Panc1 (cell line): ENCODE data around the gene TFAM. TPM values are rescaled to one million over a fixed set of nuclear protein-coding genes. Genes with fewer than 3 reads are reported as not detected.
A peak's percentile ranks its signal among the peaks of the same experiment; 100 is the strongest.

ENCODE experiments used
- ATAC-seq: fragments of 200-7000 bp; cut with Tn5 transposase; 2 replicates; pipeline ENCODE4 v1.9.1; 2020; ENCODE audit warnings: mild to moderate bottlenecking, moderate library complexity
- BruUV-seq: library from RNA; stranded (reverse); fragments of 400-500 nt; replicated peaks from 2 replicates; lab custom pipeline; 2021; lab: Mats Ljungman, UMichigan
- CTCF ChIA-PET: fragments of 300-600 bp; sonication (Branson Sonifier 250); formaldehyde crosslinking; loops from one replicate; lab custom pipeline; 2022; ENCODE audit warnings: antibody characterized with exemption; lab: Charles Lee
- POLR2A ChIA-PET: fragments of 300-600 bp; sonication (Branson Sonifier 250); formaldehyde crosslinking; loops from one replicate; lab custom pipeline; 2022; ENCODE audit warnings: antibody characterized with exemption; lab: Charles Lee
- DNase-seq: peaks from one replicate; pipeline ENCODE4 v3.0.0-alpha.2; 2010; ENCODE audit warnings: low read depth, low spot score
- H3K27ac ChIP-seq: 2 replicates; pipeline ENCODE4 v1.5.1; 2011; ENCODE audit warnings: mild to moderate bottlenecking, low read length, inconsistent platforms
- H3K27me3 ChIP-seq: fragments of 200-500 bp; sonication (Bioruptor generic); 2 replicates; pipeline ENCODE4 v1.6.0; 2014; ENCODE audit warnings: low read length, inconsistent platforms; ENCODE audit not compliant: control insufficient read depth, insufficient read depth
- H3K36me3 ChIP-seq: fragments of 200-500 bp; sonication (Bioruptor generic); 2 replicates; pipeline ENCODE4 v1.5.1; 2014; ENCODE audit warnings: inconsistent platforms, mild to moderate bottlenecking, low read length, moderate library complexity; ENCODE audit not compliant: control insufficient read depth, insufficient read depth
- H3K4me1 ChIP-seq: 2 replicates; pipeline ENCODE4 v1.5.1; 2011; ENCODE audit warnings: inconsistent platforms, mild to moderate bottlenecking, low read length, moderate library complexity; ENCODE audit not compliant: control insufficient read depth, insufficient read depth
- H3K4me3 ChIP-seq, 2 experiments: 2 replicates each; pipeline ENCODE4 v1.5.1; 2011 to 2012; ENCODE audit warnings: low read depth in 2 of 2, low read length in 2 of 2, mild to moderate bottlenecking in 2 of 2, inconsistent platforms in 1 of 2, moderate library complexity in 1 of 2
- H3K9me3 ChIP-seq: fragments of 200-500 bp; sonication (Bioruptor generic); 2 replicates; pipeline ENCODE4 v1.5.1; 2014; ENCODE audit warnings: low read depth, mild to moderate bottlenecking, inconsistent platforms, low read length, moderate library complexity; ENCODE audit not compliant: control insufficient read depth, insufficient read depth
- CTCF ChIP-seq: fragments of 450-650 bp; IDR thresholded peaks from 2 replicates; pipeline ENCODE4 v1.5.1; 2017; ENCODE audit warnings: mild to moderate bottlenecking
- POLR2AphosphoS5 ChIP-seq: IDR thresholded peaks from 2 replicates; pipeline ENCODE4 v1.6.1; 2012; ENCODE audit warnings: mild to moderate bottlenecking, low read depth, low read length, moderate library complexity
- REST ChIP-seq, 2 experiments: IDR thresholded peaks; 2 replicates each; pipeline ENCODE4 v1.6.1; 2011 to 2012; ENCODE audit warnings: low read depth in 2 of 2, control low read depth in 1 of 2, low read length in 1 of 2, mild to moderate bottlenecking in 1 of 2, moderate library complexity in 1 of 2; ENCODE audit not compliant: insufficient read depth in 1 of 2
- SIN3A ChIP-seq: IDR thresholded peaks from 2 replicates; pipeline ENCODE4 v1.6.1; 2012; ENCODE audit warnings: low read depth, mild to moderate bottlenecking, low read length, moderate library complexity, borderline replicate concordance; ENCODE audit not compliant: insufficient read depth
- TCF7L2 ChIP-seq: IDR thresholded peaks from 2 replicates; pipeline ENCODE4 v1.6.1; 2011; ENCODE audit warnings: mild to moderate bottlenecking, low read depth, low read length, inconsistent platforms
- in situ Hi-C: cut with HindIII; loops from 2 replicates; pipeline ENCODE4 v1.10.0; 2016; ENCODE audit warnings: low sequenced_read_pairs, low pct_unique_long_range_greater_than_20kb
- intact Hi-C: fragments of 100-400 bp; cut with micrococcal nuclease; formaldehyde crosslinking; loops from one replicate; pipeline ENCODE4 v1.10.0; 2022; ENCODE audit not compliant: unreplicated experiment
- total RNA-seq: library from RNA; stranded (reverse); gene quantifications from one replicate; pipeline ENCODE4 v1.2.1, GENCODE V29; 2021; ENCODE audit not compliant: unreplicated experiment

The TFAM gene
- total RNA-seq, 1 experiment from 2014 or later: 78.2 TPM

GRCh38 chr10:58435297-58435985 is 50.2 kb downstream of the TFAM start:
- DNase-seq (no peak), ATAC-seq (peak; percentile 73)
- H3K27ac ChIP-seq: no peak overlapping the region
- ChIA-PET CTCF (interaction anchor here (0.5 kb wide), 1 partner anchor 613 kb away, joined by 3 read pairs; no protein-coding TSS in a partner anchor), POLR2A (no interaction called here)
- H3K36me3 ChIP-seq: no peaks in the 10 kb centered on the region
- intact Hi-C loops: no loop called here
- no peak overlapping the region for H3K4me3 ChIP-seq
- BruUV-seq: no TSS peak
- H3K27me3 ChIP-seq: no peaks in the 10 kb centered on the region
- H3K9me3 ChIP-seq: no peaks in the 10 kb centered on the region
- H3K4me1 ChIP-seq: no peaks in the 10 kb centered on the region
- TF ChIP-seq TCF7L2 (no peak), POLR2AphosphoS5 (no peak), REST (IDR thresholded peaks at IDR 0.05; ENCODE audit: insufficient read depth in 1 of 2, low read depth in 2 of 2, low read length in 1 of 2) (no peak), SIN3A (no peak), CTCF (no peak)
- in situ Hi-C loops: no loop called here

- no peaks in the 10 kb centered on the region for H3K4me1 ChIP-seq
- no peak for DNase-seq
- no TSS peak for BruUV-seq
- ChIA-PET POLR2A (no interaction called here), CTCF (no interaction called here)
- H3K27ac ChIP-seq: no peak overlapping the region
- H3K27me3 ChIP-seq: no peaks in the 10 kb centered on the region
- ATAC-seq: no peak
- H3K4me3 ChIP-seq: no peak overlapping the region
- H3K36me3 ChIP-seq: no peaks in the 10 kb centered on the region
- no peak for TF ChIP-seq TCF7L2
- H3K9me3 ChIP-seq: no peaks in the 10 kb centered on the region
- intact Hi-C loops: no loop called here
- in situ Hi-C loops: no loop called here
Measured at GRCh38 chr10:58436071-58436470, 50.9 kb downstream of the TFAM start.

DNA sequence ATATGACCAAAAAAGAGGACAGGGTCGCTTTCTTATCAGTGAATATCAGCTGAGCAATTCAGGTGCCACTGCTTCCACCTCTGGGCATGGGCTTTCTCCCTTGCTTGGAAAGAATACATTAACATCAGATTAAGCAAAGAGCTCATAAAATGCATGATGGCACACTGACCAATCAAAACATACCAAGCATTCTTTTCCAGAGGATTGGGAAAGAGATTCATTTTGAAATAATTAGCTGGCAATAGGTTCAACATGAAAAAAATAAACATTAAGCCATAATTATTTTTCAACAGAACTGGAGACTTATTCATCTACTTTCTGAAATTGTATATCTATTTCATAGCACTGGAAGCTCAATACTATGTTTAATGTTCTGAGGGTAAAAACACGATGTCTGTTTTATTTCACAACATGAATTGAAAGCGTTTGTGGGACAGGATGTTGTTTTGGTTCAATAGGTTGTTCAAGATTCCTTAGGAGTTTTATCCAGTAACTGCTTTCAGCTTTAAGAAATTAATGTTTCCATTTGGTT is 53.2 kb downstream of the TFAM start:
- POLR2A ChIA-PET: no interaction called here
- Histone ChIP-seq H3K4me1 (no peaks in the 10 kb centered on the region), H3K9me3 (no peaks in the 10 kb centered on the region), H3K27me3 (no peaks in the 10 kb centered on the region; the same call in 1 of the 2 replicates), H3K4me3 (no peak overlapping the region), H3K36me3 (no peaks in the 10 kb centered on the region), H3K27ac (no peak overlapping the region)
- ATAC-seq (no peak), DNase-seq (no peak)
- intact Hi-C loops: no loop called here
- in situ Hi-C loops: no loop called here
- BruUV-seq: no TSS peak
- TF ChIP-seq TCF7L2: no peak
- no peak for TF ChIP-seq CTCF
- TF ChIP-seq SIN3A: no peak
- no peak for TF ChIP-seq REST (IDR thresholded peaks at IDR 0.05; ENCODE audit: insufficient read depth in 1 of 2, low read depth in 2 of 2, low read length in 1 of 2)
- TF ChIP-seq POLR2AphosphoS5: no peak
- CTCF ChIA-PET: no interaction called here
